AG09319 (cell line): ENCODE data around the gene PLEKHG5.

Source experiments
- DNase-seq: peaks from one replicate; pipeline ENCODE4 v3.0.0-alpha.2; 2010; ENCODE audit warnings: low read depth; ENCODE audit errors: extremely low read depth
- CTCF ChIP-seq: IDR thresholded peaks from 2 replicates; pipeline ENCODE4 v1.5.1; 2011; ENCODE audit warnings: low read depth, mild to moderate bottlenecking, inconsistent platforms, low read length, moderate library complexity

PLEKHG5 gene

GRCh38 chr1:6470132-6471085 lies 21.1 kb downstream of the PLEKHG5 start:
- no peak for TF ChIP-seq CTCF
- no peak for DNase-seq

DNA sequence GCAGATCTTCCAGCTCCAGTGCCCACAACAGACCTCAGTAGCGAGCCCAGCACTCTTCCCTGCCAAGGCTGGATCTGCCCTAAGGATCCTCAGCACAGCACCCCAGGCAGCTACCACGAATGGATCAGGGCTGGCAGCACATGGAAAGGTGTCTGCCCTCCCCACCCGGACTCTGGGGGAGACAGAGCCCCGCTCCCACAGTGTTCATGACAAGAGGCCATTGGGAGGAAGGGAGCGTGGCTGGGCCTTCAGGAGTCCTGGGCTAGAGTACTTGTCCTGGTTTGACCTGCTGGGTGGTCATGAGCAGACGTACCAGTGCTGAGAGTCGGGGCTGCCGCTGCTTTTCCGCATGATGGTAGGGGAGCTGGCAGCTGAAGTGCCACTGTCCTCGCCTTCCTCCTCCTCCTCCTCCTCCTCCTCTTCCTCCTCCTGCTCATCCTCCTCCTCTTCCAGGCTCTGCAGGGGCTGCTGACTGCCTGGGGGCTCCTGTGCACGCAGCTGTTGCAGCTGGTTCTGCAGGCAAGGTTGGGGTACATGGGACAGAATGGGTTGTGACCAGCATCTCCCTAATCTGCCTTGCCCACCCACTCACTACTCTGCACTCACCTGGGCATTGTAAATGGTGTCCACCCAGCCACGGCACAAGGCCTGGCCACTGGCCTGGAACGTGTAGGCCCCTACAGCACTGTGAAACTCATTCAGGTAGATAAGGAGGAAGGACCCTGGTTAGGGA lies 22.6 kb downstream of the PLEKHG5 start:
- TF ChIP-seq CTCF = no peak
- no peak for DNase-seq

GRCh38 chr1:6467744-6468688 lies 23.5 kb downstream of the PLEKHG5 start:
- no peak for TF ChIP-seq CTCF
- DNase-seq = no peak

DNA sequence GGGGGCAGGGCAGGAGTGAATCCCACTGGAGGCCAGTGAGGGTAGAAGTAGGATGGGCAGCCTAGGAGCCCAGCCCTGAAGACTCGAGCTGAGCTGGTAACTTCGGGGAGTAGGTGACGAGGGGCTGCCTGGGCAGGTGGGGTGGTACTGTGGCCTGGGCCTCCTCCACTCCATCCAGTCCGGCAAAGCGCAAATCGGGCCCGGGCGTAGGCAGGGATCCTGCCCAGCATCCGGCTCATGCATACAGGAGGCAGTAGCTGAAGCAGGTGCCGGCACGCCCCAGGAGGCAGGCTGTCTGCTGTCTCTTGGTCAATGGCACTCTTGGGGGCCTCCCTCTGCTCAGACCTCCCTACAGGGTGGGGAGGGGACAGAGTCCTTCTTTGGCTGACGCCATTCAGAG lies 24.2 kb downstream of the PLEKHG5 start:
- no peak for DNase-seq
- no peak for TF ChIP-seq CTCF

- TF ChIP-seq CTCF = no peak
- no peak for DNase-seq
Measured at GRCh38 chr1:6466751-6467150, 24.7 kb downstream of the PLEKHG5 start.

DNA sequence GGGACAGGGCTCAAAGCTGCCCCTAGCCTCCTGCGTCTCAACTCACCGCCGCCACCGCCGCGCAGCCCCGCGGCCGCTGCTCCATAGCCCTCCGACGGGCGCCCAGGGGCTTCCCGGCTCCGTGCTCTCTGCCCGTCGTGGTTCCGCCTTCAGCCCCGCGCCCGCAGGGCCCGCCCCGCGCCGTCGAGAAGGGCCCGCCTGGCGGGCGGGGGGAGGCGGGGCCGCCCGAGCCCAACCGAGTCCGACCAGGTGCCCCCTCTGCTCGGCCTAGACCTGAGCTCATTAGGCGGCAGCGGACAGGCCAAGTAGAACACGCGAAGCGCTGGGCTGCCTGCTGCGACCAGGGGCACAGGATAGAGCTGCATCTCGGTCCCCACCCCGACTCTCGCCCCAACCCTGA lies 25.4 kb downstream of the PLEKHG5 start, which contains the start of gene TNFRSF25:
TSS of gene TNFRSF25 (minus strand) at position 151 of the 400 bp plus-strand sequence. CDS start at position 85, 66 bp downstream.
- TF ChIP-seq CTCF = no peak
- DNase-seq = no peak
